Measurements from ENCODE around the gene LBHD2.

The LBHD2 gene

GRCh38 chr14:103068351-103069073 lies 15.5 kb upstream of the LBHD2 start:
- no peak for DNase-seq

GRCh38 chr14:103070263-103070885 lies 13.6 kb upstream of the LBHD2 start:
- DNase-seq = no peak

GRCh38 chr14:103070971-103071542 lies 13.0 kb upstream of the LBHD2 start:
- DNase-seq = no peak

- no peak for DNase-seq
These were observed 12.3 kb upstream of the LBHD2 start for GRCh38 chr14:103071544-103072251.

- DNase-seq = no peak
These were observed 11.2 kb upstream of the LBHD2 start for GRCh38 chr14:103072595-103073366.

GRCh38 chr14:103073367-103073875 lies 10.6 kb upstream of the LBHD2 start:
- DNase-seq = no peak

GRCh38 chr14:103073876-103074728 lies 9.9 kb upstream of the LBHD2 start:
- DNase-seq = no peak

GRCh38 chr14:103074729-103075367 lies 9.2 kb upstream of the LBHD2 start:
- DNase-seq = no peak

GRCh38 chr14:103078420-103078749 lies 5.6 kb upstream of the LBHD2 start:
- peak; percentile 93 for DNase-seq

- no peak for DNase-seq
These were observed 5.0 kb upstream of the LBHD2 start for GRCh38 chr14:103078860-103079587.

GRCh38 chr14:103081951-103082350 lies 2.1 kb upstream of the LBHD2 start:
- no peak for DNase-seq

- DNase-seq = no peak
These were observed 1.4 kb downstream of the LBHD2 start for GRCh38 chr14:103085106-103086091.

- no peak for DNase-seq
These were observed 2.8 kb downstream of the LBHD2 start for GRCh38 chr14:103086771-103087342.

- DNase-seq = peak; percentile 50
These were observed 3.4 kb downstream of the LBHD2 start for GRCh38 chr14:103087343-103087835.

GRCh38 chr14:103088921-103089320 lies 4.9 kb downstream of the LBHD2 start:
- DNase-seq = no peak

GRCh38 chr14:103089386-103090335 lies 5.7 kb downstream of the LBHD2 start:
- no peak for DNase-seq

GRCh38 chr14:103090481-103091020 lies 6.5 kb downstream of the LBHD2 start:
- DNase-seq = no peak
